ENCODE measurements around the gene TEX52.
"Not testable (repeated sequence)": the region's sequence is repeated elsewhere in the genome, so short reads cannot be mapped to it uniquely, and the experiment has no call there.

The TEX52 gene

GRCh38 chr12:2864198-2864597 lies 7.4 kb upstream of the TEX52 start:
- DNase-seq (ENCODE audit: low spot score) = no peak

- not testable (repeated sequence) for DNase-seq (ENCODE audit: low spot score)
Measured at GRCh38 chr12:2863402-2863801, 6.6 kb upstream of the TEX52 start.

- DNase-seq (ENCODE audit: low spot score) = no peak
Measured at GRCh38 chr12:2862876-2863275, 6.0 kb upstream of the TEX52 start.

DNA sequence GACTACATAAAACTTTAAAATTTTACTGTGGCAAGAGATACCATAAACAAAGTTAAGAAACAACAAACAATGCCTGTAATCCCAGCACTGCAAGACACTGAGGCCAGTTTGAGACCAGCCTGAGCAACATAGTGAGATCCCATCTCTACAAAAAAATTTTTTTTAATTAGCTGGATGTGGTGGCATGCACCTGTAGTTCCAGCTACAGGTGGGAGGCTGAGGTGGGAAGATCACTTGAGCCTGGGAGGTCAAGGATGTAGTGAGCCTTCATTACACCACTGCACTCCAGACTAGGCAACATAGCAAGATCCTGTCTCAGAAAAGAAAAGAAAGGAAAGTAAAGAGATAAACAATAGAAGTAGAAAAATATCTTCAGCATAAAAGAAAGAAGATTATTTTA lies 3.3 kb upstream of the TEX52 start:
- DNase-seq (ENCODE audit: low spot score) = no peak

DNA sequence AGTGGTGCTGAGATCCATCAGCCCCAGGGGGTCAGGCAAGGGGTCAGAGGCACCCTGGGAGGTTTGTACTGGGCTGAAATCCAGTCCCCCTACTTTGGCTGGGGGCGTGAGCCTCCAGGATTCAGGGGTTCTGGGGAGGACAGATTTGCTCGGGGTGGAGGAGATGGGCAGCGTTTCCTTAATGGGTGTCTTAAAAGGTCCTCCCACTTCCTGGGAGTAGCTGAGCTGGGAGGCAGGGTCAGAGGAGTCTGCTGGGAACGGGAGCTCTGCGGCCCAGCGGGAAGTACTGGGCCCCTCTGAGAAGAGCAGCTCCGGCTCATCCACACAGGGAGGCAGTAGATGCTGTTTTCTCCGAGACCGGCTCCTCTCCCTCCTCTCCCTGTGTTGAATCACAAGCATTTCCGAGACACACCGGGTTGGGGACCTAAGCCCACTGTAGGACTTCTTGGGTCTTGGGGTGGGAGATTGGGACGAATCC lies 2.1 kb upstream of the TEX52 start:
- DNase-seq (ENCODE audit: low spot score) = no peak

- DNase-seq (ENCODE audit: low spot score) = no peak
Measured at GRCh38 chr12:2858334-2858733, 1.5 kb upstream of the TEX52 start.

- DNase-seq (ENCODE audit: low spot score) = no peak
Measured at GRCh38 chr12:2857576-2857975, 737 bp upstream of the TEX52 start.

- DNase-seq (ENCODE audit: low spot score) = no peak
Measured at GRCh38 chr12:2856051-2856450, 788 bp downstream of the TEX52 start.

- DNase-seq (ENCODE audit: low spot score) = no peak
Measured at GRCh38 chr12:2855546-2855945, 1.3 kb downstream of the TEX52 start.

DNA sequence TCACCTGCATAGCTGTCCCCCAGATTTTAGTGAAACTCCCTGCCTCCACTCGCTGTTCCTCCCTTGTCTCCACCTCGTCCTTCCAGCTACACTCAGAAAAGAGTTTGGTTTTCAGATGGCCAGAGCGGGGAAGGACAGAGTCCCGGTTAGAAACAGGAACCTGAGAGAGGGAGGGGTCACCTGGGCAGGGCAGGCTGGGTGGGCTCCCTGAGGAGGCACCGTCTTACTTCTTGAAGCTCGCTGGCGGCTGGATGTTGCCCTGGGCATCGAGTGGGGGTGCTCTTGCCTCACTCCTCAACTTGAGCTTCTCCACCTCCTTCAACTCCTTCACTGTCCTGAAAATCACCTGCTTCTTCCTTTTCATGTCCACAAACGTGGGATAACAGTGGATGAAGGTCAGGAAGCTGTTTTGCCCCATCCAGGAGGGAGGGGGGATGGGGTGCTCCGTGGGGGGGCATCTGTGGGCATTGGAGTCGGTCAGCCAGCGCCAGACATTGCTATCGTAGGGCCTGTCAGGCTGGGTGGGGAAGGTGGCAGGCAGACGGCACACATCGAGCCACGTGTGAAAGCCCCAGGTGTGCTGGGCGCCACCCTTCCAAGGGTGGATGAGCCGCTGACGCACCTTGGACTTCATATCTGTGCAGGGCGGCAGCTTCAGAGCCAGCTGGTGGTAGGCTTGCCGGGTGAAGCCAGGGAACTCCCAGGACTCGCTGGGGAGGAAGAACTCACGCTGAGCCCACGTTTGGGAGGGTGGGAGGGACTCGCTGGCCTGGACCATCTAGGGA lies 2.0 kb downstream of the TEX52 start:
- DNase-seq (ENCODE audit: low spot score) = no peak

DNA sequence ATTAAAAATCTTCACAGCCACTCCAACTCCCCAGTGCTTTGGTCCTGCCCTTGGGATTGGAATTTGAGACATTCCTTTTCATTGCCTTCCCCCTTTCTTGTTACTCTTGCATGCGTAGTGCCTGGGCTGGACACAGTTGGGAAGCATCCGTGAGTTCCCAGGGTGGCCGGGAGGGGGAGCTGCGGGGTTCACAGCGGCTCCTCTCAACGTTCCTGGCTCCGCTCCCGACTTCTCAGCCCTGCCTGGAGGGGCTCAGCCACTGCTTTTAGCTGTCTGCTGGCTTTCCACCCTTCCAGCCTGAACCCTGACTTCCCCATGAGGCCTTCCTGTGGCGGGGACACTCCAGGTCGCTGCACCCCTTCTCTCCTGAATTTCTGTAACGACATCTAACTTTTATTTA lies 3.2 kb downstream of the TEX52 start:
- DNase-seq (ENCODE audit: low spot score) = no peak

DNA sequence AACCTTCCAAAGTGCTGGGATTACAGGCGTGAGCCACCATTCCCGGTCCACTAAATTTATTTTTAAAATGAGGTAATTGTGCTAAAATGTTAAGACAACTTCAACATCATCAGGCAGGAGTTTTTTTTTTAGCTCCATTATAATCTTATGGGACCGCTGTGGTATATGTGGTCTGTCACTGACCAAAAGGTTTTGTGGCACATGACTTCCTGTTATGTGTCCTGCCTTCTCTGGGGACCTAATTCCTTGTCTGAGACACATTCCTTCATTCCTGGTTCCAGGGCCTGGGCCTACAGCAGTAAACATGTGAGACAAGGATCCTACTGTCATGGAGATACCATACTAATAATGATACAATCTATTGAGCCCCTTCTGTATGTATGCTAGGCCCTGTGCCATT lies 4.9 kb downstream of the TEX52 start:
- no peak for DNase-seq (ENCODE audit: low spot score)

GRCh38 chr12:2845280-2845679 lies 11.6 kb downstream of the TEX52 start:
- DNase-seq (ENCODE audit: low spot score) = no peak

GRCh38 chr12:2844786-2845185 lies 12.1 kb downstream of the TEX52 start:
- DNase-seq (ENCODE audit: low spot score) = peak; percentile 26

DNA sequence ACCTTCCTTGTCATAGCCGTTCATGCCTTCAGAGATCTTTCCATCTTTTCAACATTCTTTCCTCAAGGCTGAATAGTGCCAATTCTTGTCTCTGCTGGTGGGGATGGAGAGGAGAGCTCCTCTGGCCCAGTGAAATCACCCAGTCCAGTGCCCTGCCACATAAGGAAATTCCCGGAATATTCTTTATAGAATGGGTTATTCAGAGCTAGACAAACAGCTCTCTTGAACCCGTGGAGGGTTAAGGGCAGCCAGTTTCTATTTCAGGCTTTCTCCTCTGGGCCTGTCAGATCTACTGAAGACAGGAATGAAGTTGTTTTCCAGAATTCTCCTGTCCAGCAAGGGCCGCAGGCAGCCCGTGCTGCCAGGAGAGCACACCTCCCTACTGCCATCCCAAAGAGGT lies 13.9 kb downstream of the TEX52 start:
- DNase-seq (ENCODE audit: low spot score) = no peak

DNA sequence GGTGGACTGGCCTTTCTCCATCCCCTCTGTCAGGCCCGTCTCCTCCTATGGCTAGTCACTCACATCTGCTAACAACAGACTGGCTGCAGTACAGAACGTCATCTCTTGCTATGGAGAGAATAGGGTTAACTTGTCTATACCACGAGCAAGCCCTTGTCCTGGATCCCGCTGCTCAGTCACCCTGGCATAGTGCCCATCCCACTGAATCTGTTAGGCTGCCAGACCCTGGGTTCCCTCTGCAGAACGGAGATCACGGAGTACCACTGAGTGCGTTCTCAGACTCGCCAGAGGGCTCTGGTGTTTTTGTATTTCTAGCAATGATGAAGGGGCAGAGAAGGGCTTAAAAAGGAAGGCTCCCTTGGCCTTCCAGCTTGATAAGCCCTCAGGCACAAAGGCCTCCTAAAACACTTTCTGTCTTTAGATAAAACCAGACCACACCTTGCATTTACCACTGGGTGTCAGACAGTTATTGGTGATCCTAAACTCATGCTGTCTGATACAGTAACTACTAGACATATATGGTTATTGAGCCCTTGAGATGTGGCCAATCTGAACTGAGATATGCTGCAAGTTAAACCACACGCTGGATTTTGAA lies 15.7 kb downstream of the TEX52 start:
- no peak for DNase-seq (ENCODE audit: low spot score)

DNA sequence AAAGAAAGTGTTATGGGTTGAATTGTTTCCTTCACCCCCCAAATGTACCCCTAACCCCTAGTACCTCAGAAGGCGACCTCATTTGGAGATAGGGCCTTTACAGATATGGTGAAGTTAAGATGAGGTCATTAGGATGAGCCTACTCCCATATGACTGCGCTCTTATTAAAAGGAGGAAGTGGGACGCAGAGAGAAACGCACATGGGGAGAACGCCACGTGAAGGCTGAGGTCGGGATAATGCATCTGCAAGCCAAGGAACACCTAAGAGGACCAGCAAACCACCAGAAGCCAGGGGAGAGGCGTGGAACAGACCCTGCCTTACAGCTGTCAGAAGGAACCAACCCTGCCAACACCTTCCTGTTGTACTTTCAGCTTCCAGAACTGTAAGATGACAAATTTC lies 20.3 kb downstream of the TEX52 start:
- no peak for DNase-seq (ENCODE audit: low spot score)

DNA sequence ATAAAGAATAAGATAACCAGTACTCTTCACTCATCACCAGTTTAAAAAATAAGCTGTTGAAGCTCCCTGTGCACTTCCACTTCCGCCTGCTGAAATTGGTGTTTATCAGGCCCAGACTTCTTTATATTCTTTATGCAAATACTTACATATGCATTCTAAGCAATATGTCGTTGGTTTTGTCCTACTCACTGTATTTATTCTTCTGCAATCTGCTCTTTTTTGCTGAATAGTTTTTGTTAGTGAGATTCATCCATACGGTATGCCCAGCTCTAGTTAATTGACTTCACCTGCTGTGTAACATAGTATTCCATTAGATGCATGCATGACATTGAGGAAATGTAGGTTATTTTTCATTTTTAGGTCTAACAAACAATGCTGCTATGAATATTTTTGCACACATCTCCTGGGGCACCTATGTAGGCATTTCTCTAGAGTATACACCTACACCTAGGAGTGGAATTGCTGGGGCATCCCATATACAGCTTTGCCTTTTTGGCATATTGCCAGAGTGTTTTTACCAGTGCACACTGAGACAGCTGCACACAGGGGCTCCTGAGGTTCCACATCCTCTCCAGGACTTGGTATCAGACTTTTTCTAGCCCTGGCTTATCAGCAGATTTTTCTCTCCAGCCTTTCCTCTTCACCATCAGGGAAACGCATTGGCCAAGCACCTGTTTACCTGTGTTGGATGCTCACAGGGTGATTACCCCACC lies 21.0 kb downstream of the TEX52 start:
- DNase-seq (ENCODE audit: low spot score) = no peak

DNA sequence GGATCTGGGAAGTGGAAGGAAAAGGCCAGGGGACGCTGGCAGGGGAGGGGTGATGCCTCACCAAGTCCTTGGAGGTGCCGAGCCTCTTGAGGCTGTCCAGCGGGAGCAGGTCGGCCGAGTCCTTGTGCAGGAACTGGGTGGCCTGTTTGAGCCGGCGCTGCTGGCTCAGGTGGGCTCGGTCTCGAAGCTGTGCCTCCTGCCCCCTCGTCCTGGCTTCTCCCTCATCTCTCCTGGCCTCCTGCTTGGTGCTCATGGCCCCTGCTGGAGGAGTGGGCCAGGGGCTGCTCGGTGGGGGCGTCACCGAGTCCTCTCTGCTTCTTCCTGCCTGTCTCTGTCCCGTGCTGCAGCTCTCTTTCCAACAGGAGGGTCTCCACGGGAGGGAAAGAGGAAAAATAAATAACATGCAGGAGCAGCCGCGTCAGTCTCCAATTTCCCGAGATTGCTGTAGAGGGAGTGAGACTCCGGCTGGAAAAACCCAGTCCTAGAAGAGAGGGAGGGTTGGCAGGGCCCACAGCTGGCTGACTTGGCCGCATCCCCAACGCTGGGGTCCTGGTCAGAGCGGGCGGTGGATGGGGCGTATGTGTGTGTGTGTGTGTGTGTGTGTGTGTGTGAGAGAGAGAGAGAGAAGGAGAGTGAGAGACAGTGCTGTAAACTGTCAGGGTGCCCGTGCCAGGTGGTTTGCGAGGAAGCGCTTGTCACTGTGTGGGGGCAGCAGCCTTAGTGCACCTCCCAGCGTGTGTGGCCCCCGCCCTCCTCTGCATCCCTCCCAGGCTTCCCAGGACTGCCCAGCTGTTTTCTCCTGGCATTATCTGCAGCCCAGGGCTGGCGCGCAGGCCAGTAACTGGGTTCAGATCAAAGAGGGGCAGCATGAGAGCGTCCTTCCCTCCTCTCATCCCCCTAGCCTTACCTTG lies 22.0 kb downstream of the TEX52 start, which contains the start of gene NRIP2:
Gene NRIP2 (minus strand): TSS at position 455 of the 911 bp plus-strand sequence. CDS start 52 bp downstream, at position 403.
- DNase-seq (ENCODE audit: low spot score) = no peak

- DNase-seq (ENCODE audit: low spot score) = no peak
Measured at GRCh38 chr12:2833810-2834209, 23.0 kb downstream of the TEX52 start.

GRCh38 chr12:2833327-2833726 lies 23.5 kb downstream of the TEX52 start:
- DNase-seq (ENCODE audit: low spot score) = no peak

DNA sequence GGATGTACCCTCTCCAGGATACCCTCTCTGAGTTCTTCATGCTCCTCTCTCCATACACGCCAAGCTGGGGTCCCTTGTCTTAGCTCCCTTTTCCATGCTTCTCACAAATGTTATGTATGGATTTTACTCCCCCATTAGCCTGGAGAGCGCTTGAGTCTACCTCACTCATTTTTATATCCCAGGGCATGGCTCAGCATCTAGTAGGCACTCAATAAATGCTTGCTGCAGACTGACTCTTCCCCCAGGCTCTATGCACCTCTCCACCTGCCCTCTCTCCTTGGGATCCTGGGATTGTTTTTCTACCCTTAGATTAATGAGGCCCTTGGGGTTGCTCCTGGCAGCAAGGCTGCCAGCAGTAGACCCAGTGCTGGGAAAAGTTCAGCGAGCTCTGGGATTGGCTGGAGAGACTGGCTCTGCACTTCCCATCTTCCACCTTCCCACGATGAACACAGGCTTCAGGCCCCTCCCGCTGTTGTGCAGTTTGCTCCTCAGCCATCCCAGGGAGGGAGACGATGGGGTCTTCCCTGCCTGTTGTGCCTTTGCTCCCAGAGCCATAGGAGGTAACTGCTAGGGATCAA lies 24.2 kb downstream of the TEX52 start:
- no peak for DNase-seq (ENCODE audit: low spot score)
